ENCODE measurements around the gene TOP3A. TPM values are rescaled to one million over a fixed set of nuclear protein-coding genes. Genes with fewer than 3 reads are reported as not detected.

The TOP3A gene
- total RNA-seq, 1 experiment from 2014 or later: 56.1 TPM

Small RNA genes within 50 kb of the gene (microRNA-seq; reads per million reads assigned to microRNA genes)
- gene MIR6778 (ENCODE audit: borderline number of aligned reads): not detected

Other genes with a start within 250 kb of the TOP3A start
- gene DRG2, start 227.0 kb downstream of the TOP3A start, total RNA-seq (2021): 40.8 to 43.1 TPM (median 41.4 TPM) in 3 replicates
- 2.6 to 4.5 TPM (median 3.6 TPM) in 3 replicates for gene MYO15A, start 206.2 kb downstream of the TOP3A start, total RNA-seq (2021)
- gene ALKBH5, start 131.2 kb downstream of the TOP3A start, total RNA-seq (2021): 105 to 115 TPM (median 111 TPM) in 3 replicates
- 76.0 to 87.8 TPM (median 78.6 TPM) in 3 replicates for gene LLGL1, start 89.4 kb downstream of the TOP3A start, total RNA-seq (2021)
- 298 to 313 TPM (median 309 TPM) in 3 replicates for gene FLII, start 56.3 kb downstream of the TOP3A start, total RNA-seq (2021)
- gene MIEF2, start 54.3 kb downstream of the TOP3A start, total RNA-seq (2021): 15.7 to 18.8 TPM (median 17.9 TPM) in 3 replicates
- 17.8 to 19.1 TPM (median 18.0 TPM) in 3 replicates for gene SMCR8, start 299 bp upstream of the TOP3A start, total RNA-seq (2021)
- gene SHMT1, start 48.6 kb upstream of the TOP3A start, total RNA-seq (2021): 40.1 to 49.2 TPM (median 42.5 TPM) in 3 replicates
- gene EVPLL, start 62.8 kb upstream of the TOP3A start, total RNA-seq (2021): not detected in 3 replicates
- not detected in 3 replicates for gene LGALS9C, start 161.8 kb upstream of the TOP3A start, total RNA-seq (2021)

Data from WTC11 (cell line).